GM12864 (cell line): ENCODE measurements around the gene ANKRD42.
"Not testable (repeated sequence)": the region's sequence is repeated elsewhere in the genome, so short reads cannot be mapped to it uniquely, and the experiment has no call there.

Experiments
- DNase-seq: peaks from one replicate; pipeline ENCODE4 v3.0.0-alpha.2; 2011; ENCODE audit warnings: low read depth
- H3K4me3 ChIP-seq: 2 replicates; pipeline ENCODE4 v1.5.1; 2011; ENCODE audit warnings: mild to moderate bottlenecking, low read depth, low read length, control low read depth
- TF ChIP-seq, protein P1 (sequence below): IDR thresholded peaks from 2 replicates; pipeline ENCODE4 v1.5.1; 2011; ENCODE audit warnings: low read depth, mild to moderate bottlenecking, moderate library complexity, low read length, control low read depth, inconsistent platforms; ENCODE audit errors: missing control alignments

Gene ANKRD42

DNA sequence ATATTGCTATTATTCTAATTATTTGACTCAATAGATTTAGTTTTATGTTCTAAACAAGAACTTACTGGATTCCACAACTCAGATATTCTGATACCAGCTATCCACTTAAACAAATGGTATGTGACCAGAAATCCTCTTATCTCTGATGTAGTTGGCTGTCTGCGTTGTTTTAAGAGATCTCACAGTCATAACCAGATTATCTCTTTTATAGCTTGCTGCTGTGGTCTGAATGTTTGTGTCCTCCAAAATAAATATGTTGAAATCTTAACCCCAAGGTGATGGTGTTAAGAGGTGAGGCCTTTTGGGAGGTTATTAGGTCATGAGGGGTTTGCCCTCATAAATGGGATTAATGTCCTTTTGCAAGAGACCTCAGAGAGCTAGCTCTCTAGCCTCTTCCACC lies 12.7 kb downstream of the ANKRD42 start:
- TF ChIP-seq, protein P1, sequence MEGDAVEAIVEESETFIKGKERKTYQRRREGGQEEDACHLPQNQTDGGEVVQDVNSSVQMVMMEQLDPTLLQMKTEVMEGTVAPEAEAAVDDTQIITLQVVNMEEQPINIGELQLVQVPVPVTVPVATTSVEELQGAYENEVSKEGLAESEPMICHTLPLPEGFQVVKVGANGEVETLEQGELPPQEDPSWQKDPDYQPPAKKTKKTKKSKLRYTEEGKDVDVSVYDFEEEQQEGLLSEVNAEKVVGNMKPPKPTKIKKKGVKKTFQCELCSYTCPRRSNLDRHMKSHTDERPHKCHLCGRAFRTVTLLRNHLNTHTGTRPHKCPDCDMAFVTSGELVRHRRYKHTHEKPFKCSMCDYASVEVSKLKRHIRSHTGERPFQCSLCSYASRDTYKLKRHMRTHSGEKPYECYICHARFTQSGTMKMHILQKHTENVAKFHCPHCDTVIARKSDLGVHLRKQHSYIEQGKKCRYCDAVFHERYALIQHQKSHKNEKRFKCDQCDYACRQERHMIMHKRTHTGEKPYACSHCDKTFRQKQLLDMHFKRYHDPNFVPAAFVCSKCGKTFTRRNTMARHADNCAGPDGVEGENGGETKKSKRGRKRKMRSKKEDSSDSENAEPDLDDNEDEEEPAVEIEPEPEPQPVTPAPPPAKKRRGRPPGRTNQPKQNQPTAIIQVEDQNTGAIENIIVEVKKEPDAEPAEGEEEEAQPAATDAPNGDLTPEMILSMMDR: no peak
- no peak for DNase-seq
- no peak overlapping the region for H3K4me3 ChIP-seq

DNA sequence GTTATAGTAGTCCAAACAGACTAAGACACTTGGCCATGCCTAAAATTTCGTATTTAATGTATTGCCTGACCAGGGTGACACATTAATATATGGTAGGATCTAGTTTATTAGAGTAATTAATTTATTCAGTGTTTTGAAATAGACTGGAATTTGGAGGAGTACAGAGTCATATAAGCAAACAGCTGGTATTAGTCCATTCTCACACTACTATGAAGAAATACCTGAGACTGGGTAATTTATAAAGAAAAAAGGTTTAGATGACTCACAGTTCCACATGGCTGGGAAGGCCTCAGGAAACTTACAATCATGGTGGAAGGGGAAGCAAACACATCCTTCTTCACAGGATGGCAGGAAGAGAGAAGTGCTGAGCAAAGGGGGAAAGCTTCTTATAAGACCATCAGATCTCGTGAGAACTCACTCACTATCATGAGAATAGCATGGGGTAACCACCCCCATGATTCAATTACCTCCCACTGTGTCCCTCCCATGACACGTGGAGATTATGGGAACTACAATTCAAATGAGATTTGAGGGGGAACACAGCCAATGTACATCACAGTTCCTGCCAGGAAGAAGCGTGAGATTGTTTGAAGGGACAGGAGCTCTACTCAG lies 13.4 kb downstream of the ANKRD42 start:
- not testable (repeated sequence) for H3K4me3 ChIP-seq, DNase-seq

DNA sequence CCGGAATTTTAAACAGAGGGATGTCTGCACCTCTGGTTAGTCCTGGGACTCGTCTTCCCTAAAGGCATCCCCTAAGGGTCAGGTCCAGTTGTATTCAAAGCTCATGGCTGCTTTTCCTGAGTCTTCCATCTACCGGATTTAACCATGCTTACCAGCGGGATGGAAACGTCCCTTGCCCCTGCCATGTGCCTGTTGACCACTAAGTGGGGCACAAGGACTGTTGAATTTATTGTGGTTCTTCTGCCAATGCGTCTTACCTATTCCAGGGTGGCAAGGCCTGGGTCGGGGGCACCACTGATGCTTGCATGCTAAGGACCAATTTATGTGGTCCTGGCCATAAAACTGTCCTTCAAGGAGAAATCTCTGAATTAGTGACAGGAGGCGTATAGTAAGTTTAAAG lies 25.6 kb downstream of the ANKRD42 start:
- H3K4me3 ChIP-seq: no peak overlapping the region
- DNase-seq: no peak
- TF ChIP-seq, protein P1: peak; percentile 30

DNA sequence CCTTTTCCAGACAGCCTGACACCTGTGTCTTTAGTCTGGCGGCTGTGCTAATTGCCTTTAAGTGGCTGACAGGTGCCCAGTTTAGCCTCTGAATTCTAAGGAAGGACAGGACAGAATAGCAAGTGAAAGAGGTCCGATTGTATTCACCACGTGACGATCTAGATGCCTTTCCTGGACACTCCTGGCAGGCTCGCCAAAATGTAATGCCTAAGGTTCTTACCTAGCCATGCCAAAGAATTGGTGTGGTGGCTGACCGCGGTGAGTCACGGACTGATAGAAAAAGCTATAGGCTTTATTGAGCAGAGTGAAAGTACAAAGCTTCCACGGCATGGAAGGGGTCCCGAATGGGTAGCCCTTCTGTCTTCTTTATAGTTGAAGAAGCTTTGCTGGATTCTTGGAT lies 26.7 kb downstream of the ANKRD42 start:
- TF ChIP-seq, protein P1: no peak
- no peak overlapping the region for H3K4me3 ChIP-seq
- no peak for DNase-seq

DNA sequence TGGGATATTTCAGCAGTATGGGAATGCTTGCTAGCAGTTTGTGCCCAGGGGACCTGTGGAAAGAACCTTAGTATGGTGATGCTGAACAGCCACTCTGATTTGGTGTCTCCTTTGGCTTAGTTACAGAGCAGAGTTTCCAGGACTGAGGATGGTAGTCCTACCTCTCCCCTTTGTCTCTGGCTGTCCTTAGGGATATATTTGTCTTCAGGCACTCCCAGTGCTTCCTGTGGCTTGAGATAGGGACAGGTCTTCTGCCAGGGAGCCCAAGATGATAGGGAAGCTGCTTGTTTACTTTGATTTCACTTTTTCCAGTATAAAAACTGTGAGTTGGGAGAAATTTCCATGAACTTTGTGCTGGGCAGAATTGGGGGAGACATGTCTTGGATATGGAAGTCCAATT lies 28.2 kb downstream of the ANKRD42 start:
- no peak overlapping the region for H3K4me3 ChIP-seq
- DNase-seq: no peak
- TF ChIP-seq, protein P1: no peak

DNA sequence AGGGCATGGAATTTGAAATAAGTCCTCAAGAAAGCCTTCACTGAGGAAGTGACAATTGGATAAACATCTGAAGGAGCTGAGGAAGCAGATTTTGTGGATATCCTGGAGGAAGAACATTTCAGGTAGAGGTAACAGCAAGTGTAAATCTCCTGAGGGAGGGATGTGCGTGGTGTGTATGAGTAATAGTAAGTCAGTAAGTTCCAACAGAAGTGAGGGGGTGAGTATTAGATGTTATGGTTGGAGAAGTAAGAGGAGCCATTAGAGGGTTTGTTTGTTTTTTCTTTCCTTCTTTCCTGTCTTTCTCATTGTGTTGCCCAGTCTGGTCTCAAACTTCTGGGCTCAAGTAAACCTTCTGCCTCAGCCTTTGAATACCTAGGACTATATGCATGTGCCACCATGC lies 29.0 kb downstream of the ANKRD42 start:
- no peak overlapping the region for H3K4me3 ChIP-seq
- TF ChIP-seq, protein P1: no peak
- DNase-seq: no peak

DNA sequence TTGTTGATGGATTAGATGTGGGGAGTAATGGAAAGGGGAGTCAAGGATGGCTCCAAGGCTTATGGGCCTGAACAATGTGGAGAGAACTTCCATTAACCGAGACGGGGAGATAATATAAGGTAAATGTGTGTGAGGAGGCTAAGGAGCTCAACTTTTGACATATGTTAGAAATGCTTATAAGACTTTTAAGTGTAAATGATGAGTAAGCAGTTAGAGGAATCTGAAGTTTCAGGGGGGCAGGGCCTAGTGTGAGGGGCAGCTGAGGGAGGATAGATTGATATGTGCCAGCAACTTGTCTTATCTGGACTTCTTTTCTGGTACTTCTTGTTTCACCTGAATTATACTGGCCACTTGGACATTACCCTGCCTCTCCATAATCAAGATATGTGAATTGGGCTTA lies 29.9 kb downstream of the ANKRD42 start:
- DNase-seq: no peak
- no peak overlapping the region for H3K4me3 ChIP-seq
- TF ChIP-seq, protein P1: no peak
